ENCODE results near the gene TSNAXIP1. TPM values are rescaled to one million over a fixed set of nuclear protein-coding genes. Genes with fewer than 3 reads are reported as not detected.

Gene TSNAXIP1, protein sequence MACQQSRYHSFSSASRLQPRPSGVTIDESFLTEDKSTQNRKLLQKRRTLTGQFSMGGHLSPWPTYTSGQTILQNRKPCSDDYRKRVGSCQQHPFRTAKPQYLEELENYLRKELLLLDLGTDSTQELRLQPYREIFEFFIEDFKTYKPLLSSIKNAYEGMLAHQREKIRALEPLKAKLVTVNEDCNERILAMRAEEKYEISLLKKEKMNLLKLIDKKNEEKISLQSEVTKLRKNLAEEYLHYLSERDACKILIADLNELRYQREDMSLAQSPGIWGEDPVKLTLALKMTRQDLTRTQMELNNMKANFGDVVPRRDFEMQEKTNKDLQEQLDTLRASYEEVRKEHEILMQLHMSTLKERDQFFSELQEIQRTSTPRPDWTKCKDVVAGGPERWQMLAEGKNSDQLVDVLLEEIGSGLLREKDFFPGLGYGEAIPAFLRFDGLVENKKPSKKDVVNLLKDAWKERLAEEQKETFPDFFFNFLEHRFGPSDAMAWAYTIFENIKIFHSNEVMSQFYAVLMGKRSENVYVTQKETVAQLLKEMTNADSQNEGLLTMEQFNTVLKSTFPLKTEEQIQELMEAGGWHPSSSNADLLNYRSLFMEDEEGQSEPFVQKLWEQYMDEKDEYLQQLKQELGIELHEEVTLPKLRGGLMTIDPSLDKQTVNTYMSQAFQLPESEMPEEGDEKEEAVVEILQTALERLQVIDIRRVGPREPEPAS
- total RNA-seq (2021; ENCODE audit: unreplicated experiment) (1.2 TPM), Bru-seq, nascent RNA (percentile 20 among the genes with signal in this experiment), BruChase-seq, experiment 1, labeled RNA remaining after a 6-hour chase (percentile 17 among the genes with signal in this experiment), BruChase-seq, experiment 2, labeled RNA remaining after a 2-hour chase (percentile 18 among the genes with signal in this experiment)
- polyA plus RNA-seq (2012): 0.91 and 1.1 TPM in 2 replicates
- long read RNA-seq, partial matches to known transcripts: 0 of 1 reads
- long read RNA-seq, other reads (novel, unspliced or antisense): 1 of 1 reads

DNA sequence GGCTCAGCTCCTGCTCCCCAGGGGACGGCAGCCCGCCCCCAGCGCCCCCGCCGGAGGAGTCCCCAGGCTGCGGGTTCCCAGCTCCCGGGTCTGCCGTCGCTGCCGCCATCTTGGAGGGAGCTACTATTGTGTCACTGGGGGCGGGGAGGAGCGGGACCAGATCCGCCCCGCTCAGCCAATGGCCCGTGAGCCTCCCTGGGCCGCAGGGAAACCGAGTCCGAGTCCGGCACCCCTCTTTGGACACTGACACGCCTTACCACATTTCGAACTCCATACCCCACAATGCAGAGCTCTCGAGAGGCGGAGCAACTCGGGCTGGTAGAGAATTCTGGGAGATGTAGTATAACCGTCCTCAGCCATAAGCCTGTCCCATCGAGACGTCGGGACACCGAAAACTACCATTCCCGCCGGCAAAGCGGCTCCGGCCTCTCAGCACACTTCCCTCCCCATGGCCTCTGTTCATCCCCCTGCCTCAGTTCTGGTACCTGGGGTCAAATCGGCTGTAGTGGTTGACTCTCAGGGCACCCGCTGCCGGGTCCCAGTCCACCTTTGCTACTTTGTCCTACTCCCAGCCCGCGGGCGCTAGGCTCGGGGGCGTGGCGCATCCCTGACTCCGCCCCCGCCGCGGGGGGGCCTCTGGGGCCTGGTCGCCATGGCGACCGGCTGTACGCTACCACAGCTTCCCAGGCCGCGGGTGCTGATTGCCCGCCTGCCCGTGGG, at the start of gene TSNAXIP1, which contains the start of gene RANBP10:
Gene TSNAXIP1, plus strand, starts transcription at position 462 of the 720 bp plus-strand sequence. CDS start 261 bp downstream, outside the sequence.
Gene RANBP10, minus strand, starts transcription at position 133 of the 720 bp plus-strand sequence. Its CDS starts 24 bp downstream, at position 109.
- DNase-seq (ENCODE audit: low read depth, low spot score) (peak; percentile 98), ATAC-seq (peak; percentile 95)
- Histone ChIP-seq H3K4me2 (ENCODE audit: low read length) (peak within 1 kb of the TSS; percentile 93), H3K9ac (ENCODE audit: low read length) (peak within 1 kb of the TSS; percentile 95), H3K9me3 (ENCODE audit: control insufficient read depth in 1 of 2, insufficient read depth in 1 of 2, low read depth in 1 of 2, low read length in 2 of 2) (no peaks in the 10 kb centered on the region), H3K4me1 (ENCODE audit: control insufficient read depth in 1 of 2, insufficient read depth in 2 of 2, low read length in 2 of 2) (peaks cover 12 to 23% of the 10 kb centered on the region in 2 experiments), H2AFZ (ENCODE audit: low read depth, low read length, poor library complexity, severe bottlenecking) (peak within 1 kb of the TSS; percentile 95), H4K20me1 (ENCODE audit: insufficient read depth) (no peaks in the 10 kb centered on the region), H3K36me3 (ENCODE audit: control insufficient read depth in 1 of 2, insufficient read depth in 2 of 2, low read length in 2 of 2) (peaks cover 5 to 6% of the 10 kb centered on the region in 2 experiments; a peak in 2 of 4 replicates), H3K4me3 (replicated peaks in 1 of 2; ENCODE audit: low read depth in 1 of 2, low read length in 2 of 2) (peak within 1 kb of the TSS; percentile 98 to 100), H3K27ac (ENCODE audit: low read depth, low read length) (peak within 1 kb of the TSS; percentile 68), H3K9me2 (ENCODE audit: insufficient read depth) (no peaks in the 10 kb centered on the region), H3K79me2 (ENCODE audit: insufficient read depth, low read length) (peaks cover 33% of the 10 kb centered on the region), H3K27me3 (ENCODE audit: insufficient read depth, low read length) (no peaks in the 10 kb centered on the region)
- ChIA-PET CTCF (interaction anchor here (0.6 to 3.0 kb wide), 5 partner anchors 9 to 134 kb away, joined by 3 to 57 read pairs (median 5); no protein-coding TSS in a partner anchor), RAD21 (ENCODE audit: low non-redundant PET in 1 of 2, low total read pairs in 2 of 2, uncharacterized antibody in 2 of 2, unreplicated experiment in 2 of 2) (interaction anchor here in 1 of 2 experiments (1.3 kb wide), 1 partner anchor 134 kb away, joined by 3 read pairs; no protein-coding TSS in a partner anchor), POLR2A (interaction anchor here (0.5 to 1.6 kb wide), 11 partner anchors 9 to 217 kb away, joined by 3 to 9 read pairs (median 3); partner anchors contain the start of genes DDX28, DUS2 and NUTF2)
- BruUV-seq (replicated peaks): no TSS peak
- intact Hi-C loops (cut with micrococcal nuclease): loop anchor here (1.0 to 10.0 kb wide), 3 partner anchors 40 to 282 kb away; partner anchors contain the start of genes NUTF2 and RIPOR1
- peak; percentile 83 for TF ChIP-seq TCF7L2 (IDR thresholded peaks at IDR 0.05; ENCODE audit: borderline replicate concordance, extremely low read depth, insufficient read depth, insufficient read length)
- TF ChIP-seq, protein P1, sequence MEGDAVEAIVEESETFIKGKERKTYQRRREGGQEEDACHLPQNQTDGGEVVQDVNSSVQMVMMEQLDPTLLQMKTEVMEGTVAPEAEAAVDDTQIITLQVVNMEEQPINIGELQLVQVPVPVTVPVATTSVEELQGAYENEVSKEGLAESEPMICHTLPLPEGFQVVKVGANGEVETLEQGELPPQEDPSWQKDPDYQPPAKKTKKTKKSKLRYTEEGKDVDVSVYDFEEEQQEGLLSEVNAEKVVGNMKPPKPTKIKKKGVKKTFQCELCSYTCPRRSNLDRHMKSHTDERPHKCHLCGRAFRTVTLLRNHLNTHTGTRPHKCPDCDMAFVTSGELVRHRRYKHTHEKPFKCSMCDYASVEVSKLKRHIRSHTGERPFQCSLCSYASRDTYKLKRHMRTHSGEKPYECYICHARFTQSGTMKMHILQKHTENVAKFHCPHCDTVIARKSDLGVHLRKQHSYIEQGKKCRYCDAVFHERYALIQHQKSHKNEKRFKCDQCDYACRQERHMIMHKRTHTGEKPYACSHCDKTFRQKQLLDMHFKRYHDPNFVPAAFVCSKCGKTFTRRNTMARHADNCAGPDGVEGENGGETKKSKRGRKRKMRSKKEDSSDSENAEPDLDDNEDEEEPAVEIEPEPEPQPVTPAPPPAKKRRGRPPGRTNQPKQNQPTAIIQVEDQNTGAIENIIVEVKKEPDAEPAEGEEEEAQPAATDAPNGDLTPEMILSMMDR (IDR thresholded peaks at IDR 0.05 in 2 of 3, conservative IDR thresholded peaks at IDR 0.05 in 1 of 3; ENCODE audit: borderline replicate concordance in 1 of 3, insufficient read depth in 1 of 3, low read depth in 2 of 3, low read length in 2 of 3): no peak
- TF ChIP-seq, protein P2, sequence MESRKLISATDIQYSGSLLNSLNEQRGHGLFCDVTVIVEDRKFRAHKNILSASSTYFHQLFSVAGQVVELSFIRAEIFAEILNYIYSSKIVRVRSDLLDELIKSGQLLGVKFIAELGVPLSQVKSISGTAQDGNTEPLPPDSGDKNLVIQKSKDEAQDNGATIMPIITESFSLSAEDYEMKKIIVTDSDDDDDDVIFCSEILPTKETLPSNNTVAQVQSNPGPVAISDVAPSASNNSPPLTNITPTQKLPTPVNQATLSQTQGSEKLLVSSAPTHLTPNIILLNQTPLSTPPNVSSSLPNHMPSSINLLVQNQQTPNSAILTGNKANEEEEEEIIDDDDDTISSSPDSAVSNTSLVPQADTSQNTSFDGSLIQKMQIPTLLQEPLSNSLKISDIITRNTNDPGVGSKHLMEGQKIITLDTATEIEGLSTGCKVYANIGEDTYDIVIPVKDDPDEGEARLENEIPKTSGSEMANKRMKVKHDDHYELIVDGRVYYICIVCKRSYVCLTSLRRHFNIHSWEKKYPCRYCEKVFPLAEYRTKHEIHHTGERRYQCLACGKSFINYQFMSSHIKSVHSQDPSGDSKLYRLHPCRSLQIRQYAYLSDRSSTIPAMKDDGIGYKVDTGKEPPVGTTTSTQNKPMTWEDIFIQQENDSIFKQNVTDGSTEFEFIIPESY (IDR thresholded peaks at IDR 0.05; ENCODE audit: extremely low read depth, insufficient replicate concordance, low read length): no peak
- TF ChIP-seq EGR1 (IDR thresholded peaks at IDR 0.05; ENCODE audit: low read depth): peak; percentile 66
- peak; percentile 94 for TF ChIP-seq SP1 (IDR thresholded peaks at IDR 0.05; ENCODE audit: low read depth)
- TF ChIP-seq SIN3A (IDR thresholded peaks at IDR 0.05; ENCODE audit: low read depth): no peak; the same call in 1 of the 2 replicates
- TF ChIP-seq ZFX (IDR thresholded peaks at IDR 0.05): no peak
- TF ChIP-seq, protein P3, sequence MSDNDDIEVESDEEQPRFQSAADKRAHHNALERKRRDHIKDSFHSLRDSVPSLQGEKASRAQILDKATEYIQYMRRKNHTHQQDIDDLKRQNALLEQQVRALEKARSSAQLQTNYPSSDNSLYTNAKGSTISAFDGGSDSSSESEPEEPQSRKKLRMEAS (IDR thresholded peaks at IDR 0.05): no peak
- TF ChIP-seq FOSL1 (IDR thresholded peaks at IDR 0.05; ENCODE audit: low read depth): no peak
- TF ChIP-seq, protein P4, sequence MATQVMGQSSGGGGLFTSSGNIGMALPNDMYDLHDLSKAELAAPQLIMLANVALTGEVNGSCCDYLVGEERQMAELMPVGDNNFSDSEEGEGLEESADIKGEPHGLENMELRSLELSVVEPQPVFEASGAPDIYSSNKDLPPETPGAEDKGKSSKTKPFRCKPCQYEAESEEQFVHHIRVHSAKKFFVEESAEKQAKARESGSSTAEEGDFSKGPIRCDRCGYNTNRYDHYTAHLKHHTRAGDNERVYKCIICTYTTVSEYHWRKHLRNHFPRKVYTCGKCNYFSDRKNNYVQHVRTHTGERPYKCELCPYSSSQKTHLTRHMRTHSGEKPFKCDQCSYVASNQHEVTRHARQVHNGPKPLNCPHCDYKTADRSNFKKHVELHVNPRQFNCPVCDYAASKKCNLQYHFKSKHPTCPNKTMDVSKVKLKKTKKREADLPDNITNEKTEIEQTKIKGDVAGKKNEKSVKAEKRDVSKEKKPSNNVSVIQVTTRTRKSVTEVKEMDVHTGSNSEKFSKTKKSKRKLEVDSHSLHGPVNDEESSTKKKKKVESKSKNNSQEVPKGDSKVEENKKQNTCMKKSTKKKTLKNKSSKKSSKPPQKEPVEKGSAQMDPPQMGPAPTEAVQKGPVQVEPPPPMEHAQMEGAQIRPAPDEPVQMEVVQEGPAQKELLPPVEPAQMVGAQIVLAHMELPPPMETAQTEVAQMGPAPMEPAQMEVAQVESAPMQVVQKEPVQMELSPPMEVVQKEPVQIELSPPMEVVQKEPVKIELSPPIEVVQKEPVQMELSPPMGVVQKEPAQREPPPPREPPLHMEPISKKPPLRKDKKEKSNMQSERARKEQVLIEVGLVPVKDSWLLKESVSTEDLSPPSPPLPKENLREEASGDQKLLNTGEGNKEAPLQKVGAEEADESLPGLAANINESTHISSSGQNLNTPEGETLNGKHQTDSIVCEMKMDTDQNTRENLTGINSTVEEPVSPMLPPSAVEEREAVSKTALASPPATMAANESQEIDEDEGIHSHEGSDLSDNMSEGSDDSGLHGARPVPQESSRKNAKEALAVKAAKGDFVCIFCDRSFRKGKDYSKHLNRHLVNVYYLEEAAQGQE (IDR thresholded peaks at IDR 0.05; ENCODE audit: low read depth): no peak
- peak; percentile 78 for TF ChIP-seq POLR2A (IDR thresholded peaks at IDR 0.05; ENCODE audit: borderline replicate concordance, extremely low read depth, insufficient read depth, insufficient read length)
- peak; percentile 96 for TF ChIP-seq POLR2AphosphoS5 (IDR thresholded peaks at IDR 0.05; ENCODE audit: low read depth, low read length)
- no peak for TF ChIP-seq CEBPB (IDR thresholded peaks at IDR 0.05; ENCODE audit: low read depth)
